ENCODE measurements around the gene SLC22A8. TPM values are rescaled to one million over a fixed set of nuclear protein-coding genes. Genes with fewer than 3 reads are reported as not detected.

Gene SLC22A8
- total RNA-seq, 1 experiment from 2014 or later: not detected

Other genes with a start within 250 kb of the SLC22A8 start
- gene TAF6L, start 244.4 kb downstream of the SLC22A8 start, total RNA-seq (2021; ENCODE audit: unreplicated experiment): 32.6 TPM
- gene TMEM179B, start 228.4 kb downstream of the SLC22A8 start, total RNA-seq (2021; ENCODE audit: unreplicated experiment): 50.9 TPM
- 20.1 TPM for gene TMEM223, start 223.8 kb downstream of the SLC22A8 start, total RNA-seq (2021; ENCODE audit: unreplicated experiment)
- 56.7 TPM for gene NXF1, start 210.4 kb downstream of the SLC22A8 start, total RNA-seq (2021; ENCODE audit: unreplicated experiment)
- 31.4 TPM for gene STX5, start 183.8 kb downstream of the SLC22A8 start, total RNA-seq (2021; ENCODE audit: unreplicated experiment)
- gene TEX54, start 183.0 kb downstream of the SLC22A8 start, total RNA-seq (2021; ENCODE audit: unreplicated experiment): not detected
- 62.9 TPM for gene WDR74, start 176.3 kb downstream of the SLC22A8 start, total RNA-seq (2021; ENCODE audit: unreplicated experiment)
- gene SLC3A2, start 134.9 kb downstream of the SLC22A8 start, total RNA-seq (2021; ENCODE audit: unreplicated experiment): 184 TPM
- gene CHRM1, start 94.5 kb downstream of the SLC22A8 start, total RNA-seq (2021; ENCODE audit: unreplicated experiment): not detected
- gene SLC22A6, start 30.9 kb downstream of the SLC22A8 start, total RNA-seq (2021; ENCODE audit: unreplicated experiment): not detected
- gene SLC22A24, start 128.4 kb upstream of the SLC22A8 start, total RNA-seq (2021; ENCODE audit: unreplicated experiment): not detected
- not detected for gene SLC22A25, start 227.8 kb upstream of the SLC22A8 start, total RNA-seq (2021; ENCODE audit: unreplicated experiment)

Measured in Panc1 (cell line).